Suprapubic skin (tissue), 4 donors: Measurements from ENCODE around the gene VPS45.

ENCODE experiments used
- CTCF ChIP-seq, 2 donors: fragments of 200-600 bp in 1 of 2; fragments of 450-650 bp in 1 of 2; sonication (generic) in 1 of 2; IDR thresholded peaks; one replicate each; pipeline ENCODE4 v1.5.1; 2016 to 2019; ENCODE audit warnings: antibody characterized with exemption in 2 of 2, mild to moderate bottlenecking in 1 of 2, moderate library complexity in 1 of 2
- EP300 ChIP-seq: sonication (generic); formaldehyde crosslinking; IDR thresholded peaks from one replicate; pipeline ENCODE4 v1.6.1; 2017; ENCODE audit warnings: antibody characterized with exemption
- POLR2A ChIP-seq, 2 donors: fragments of 450-650 bp; IDR thresholded peaks; one replicate each; pipeline ENCODE4 v1.6.1; 2017; ENCODE audit warnings: antibody characterized with exemption in 2 of 2, mild to moderate bottlenecking in 2 of 2, moderate library complexity in 2 of 2
- POLR2AphosphoS5 ChIP-seq, 3 donors: sonication (generic); formaldehyde crosslinking; IDR thresholded peaks; one replicate each; pipeline ENCODE4 v1.6.1; 2017; ENCODE audit warnings: antibody characterized with exemption in 3 of 3

GRCh38 chr1:150121236-150121862 is 53.8 kb downstream of the VPS45 start:
- TF ChIP-seq EP300 (no peak), CTCF (IDR thresholded peaks at IDR 0.05) (no peak), POLR2A (IDR thresholded peaks at IDR 0.05) (no peak), POLR2AphosphoS5 (IDR thresholded peaks at IDR 0.05) (no peak)
